ENCODE results near the gene RBM10.
A peak's percentile ranks its signal among the peaks of the same experiment; 100 is the strongest.

RBM10 gene

DNA sequence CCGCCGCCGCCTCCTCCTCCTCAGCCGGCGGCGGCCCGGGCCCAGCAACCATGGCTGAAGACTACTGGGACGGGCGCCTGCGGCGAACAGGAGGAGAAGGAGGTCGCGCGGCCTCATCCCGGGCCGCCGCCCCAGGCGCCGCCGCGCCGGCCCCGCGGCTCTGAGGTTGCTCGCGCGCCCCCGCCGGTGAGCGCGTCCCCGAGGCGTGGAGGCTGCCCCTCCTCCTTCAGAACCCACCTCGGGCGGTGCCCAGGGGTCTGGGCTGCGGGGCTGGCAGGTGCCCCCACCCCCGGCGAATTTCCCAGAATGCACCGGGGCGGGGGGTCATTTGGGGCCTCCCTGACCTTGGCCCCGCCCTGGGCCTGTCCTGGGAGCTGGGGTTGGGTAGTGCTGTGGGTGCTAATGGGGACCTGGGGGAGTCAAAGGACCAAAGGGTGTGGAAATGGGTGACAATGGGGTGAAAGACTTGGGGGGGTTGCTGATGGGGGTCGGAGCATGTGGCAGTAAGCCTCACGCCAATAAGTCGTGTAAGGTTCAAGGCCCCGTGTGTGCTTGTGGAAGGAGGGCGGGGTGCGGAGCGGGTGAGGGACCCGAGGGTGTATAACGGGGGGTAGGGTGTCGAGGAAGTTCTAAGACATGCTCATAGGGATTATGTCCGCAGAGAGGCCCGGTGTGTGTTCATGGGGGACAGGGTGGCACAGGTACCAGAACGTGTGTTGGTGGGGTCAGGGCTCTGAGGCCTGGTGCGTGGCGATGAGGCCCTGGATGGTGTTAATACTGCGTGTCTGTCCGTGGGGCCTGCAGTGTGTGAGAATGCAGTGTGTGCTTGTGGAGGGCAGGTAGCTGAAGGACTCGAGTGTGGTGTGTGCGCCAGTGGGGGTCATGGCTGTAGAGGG, 74.1 kb downstream of the RBM10 start:
- peak; percentile 23 to 47 (median 26) for DNase-seq

DNA sequence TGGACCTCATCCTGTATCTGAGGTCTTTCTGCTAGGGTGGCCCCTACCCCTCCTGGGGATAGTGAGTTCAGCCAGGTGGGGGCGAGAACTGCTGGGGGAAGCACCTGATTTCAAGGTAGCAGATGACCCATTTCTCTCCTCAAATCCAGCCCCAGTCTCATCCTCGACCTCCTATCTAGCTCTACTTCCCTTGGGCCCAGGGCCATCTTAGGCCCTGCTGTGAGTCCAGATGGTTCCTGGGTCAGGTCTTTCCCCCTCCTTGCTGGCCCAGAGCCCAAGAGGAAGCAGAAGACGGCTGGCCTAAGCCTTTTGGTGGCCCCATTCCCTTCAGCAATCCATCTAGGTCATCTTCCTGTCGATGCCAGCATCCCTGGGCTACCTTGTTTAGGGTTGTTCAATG, 76.7 kb downstream of the RBM10 start:
- no peak for DNase-seq

GRCh38 chrX:47222751-47223350, 77.8 kb downstream of the RBM10 start:
- DNase-seq = no peak

DNA sequence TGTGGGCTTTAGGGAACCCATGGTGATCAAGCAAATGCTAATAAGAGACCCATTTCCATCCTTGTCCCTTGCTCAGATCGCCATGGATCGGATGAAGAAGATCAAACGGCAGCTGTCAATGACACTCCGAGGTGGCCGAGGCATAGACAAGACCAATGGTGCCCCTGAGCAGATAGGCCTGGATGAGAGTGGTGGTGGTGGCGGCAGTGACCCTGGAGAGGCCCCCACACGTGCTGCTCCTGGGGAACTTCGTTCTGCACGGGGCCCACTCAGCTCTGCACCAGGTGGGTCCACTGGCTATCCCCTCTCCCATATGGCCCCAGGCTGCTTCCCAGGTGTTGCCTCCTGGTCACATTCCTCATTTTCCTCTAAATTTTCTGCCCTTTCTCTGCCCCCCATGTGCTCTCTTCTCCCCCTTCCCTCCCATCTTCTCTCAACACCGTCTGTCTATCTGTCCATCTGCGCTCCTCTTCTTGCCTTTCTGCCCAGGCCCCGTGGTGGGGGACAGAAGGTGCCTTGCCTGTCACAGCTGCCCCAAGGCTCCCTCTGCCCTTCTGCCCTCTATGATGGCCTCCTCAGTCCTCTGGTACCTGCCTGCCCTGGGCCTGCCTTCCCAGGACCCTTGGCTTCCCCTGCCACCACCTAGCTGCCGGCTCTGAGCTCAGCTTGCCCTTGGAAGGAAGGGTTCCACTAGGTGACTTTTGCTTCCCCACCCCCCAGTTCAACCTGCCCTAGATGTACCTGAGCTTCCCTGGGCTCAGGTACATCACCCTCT, 78.6 kb downstream of the RBM10 start:
- DNase-seq = no peak

- DNase-seq = no peak
These were observed 79.4 kb downstream of the RBM10 start for GRCh38 chrX:47224266-47224895.

GRCh38 chrX:47224896-47225290, 79.9 kb downstream of the RBM10 start:
- DNase-seq = no peak

DNA sequence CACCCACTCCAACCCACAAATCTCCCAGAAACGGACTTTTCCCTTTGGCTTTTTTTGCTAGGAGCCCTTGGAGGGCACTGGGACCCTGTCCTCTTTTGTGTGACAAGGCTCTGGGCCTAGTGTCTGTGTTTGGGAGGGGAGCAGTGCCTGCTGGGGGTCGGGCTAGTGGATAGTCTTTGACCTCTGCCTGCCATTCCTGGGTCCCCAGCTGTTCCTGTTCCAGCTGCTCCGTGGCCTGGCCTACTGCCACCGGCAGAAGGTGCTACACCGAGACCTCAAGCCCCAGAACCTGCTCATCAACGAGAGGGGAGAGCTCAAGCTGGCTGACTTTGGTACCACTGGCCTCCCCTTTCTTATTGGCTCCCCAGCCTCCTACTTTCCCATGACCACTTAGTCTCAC, 81.0 kb downstream of the RBM10 start:
- no peak for DNase-seq

DNA sequence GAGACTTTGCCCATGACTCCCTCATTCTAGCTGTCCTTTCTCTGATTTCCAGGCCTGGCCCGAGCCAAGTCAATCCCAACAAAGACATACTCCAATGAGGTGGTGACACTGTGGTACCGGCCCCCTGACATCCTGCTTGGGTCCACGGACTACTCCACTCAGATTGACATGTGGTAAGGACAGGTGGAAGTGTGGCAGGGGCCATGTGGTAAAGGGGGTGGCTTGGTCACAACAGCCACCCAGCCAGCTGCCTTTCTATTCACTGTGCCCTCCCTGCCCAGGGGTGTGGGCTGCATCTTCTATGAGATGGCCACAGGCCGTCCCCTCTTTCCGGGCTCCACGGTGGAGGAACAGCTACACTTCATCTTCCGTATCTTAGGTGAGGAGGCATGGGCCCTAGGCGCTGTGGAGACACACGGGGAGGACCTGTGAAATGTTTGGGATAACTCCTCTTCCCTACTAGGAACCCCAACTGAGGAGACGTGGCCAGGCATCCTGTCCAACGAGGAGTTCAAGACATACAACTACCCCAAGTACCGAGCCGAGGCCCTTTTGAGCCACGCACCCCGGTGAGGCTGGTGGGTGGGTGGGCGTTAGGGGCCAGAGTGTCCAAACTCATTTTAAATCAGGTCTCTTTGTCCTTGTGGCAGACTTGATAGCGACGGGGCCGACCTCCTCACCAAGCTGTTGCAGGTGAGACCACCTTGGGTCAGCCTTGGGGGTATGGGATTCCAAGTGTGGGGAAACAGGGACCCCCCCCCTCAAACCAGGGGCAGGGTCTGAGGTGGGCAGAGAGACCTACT, 81.7 kb downstream of the RBM10 start:
- no peak for DNase-seq

- no peak for DNase-seq
These were observed 82.2 kb downstream of the RBM10 start for GRCh38 chrX:47227334-47227583.

DNA sequence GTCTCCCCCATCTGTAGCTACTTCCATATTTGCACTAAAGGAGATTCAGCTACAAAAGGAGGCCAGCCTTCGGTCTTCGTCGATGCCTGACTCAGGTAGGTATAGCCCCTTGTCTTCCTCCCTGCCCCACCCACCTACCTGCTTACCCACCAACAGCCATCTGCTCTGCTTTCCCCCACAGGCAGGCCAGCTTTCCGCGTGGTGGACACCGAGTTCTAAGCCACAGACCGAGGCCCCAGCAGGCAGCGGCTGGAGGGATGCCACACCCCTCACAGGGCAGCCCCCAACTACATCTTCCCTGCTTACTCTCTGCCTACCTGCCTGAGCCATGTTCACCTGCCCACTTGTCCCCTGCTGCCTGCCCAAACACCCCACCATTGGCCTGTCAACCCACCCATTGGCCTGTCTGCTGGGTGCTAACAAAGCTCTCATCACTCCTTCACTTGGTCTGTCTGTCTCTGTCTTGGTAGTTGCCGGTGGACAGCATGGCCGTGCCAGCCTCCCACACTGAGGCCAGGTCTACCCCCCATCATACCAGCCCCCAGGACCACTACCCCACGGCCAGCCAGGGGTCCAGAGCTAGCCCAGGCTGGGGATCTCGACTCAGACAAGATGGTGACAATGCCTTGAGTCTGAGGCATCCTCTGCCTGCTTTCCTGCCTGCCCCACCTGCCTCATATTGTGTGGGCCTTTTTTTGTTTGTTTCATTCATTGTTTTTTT, 83.7 kb downstream of the RBM10 start:
- no peak for DNase-seq

DNA sequence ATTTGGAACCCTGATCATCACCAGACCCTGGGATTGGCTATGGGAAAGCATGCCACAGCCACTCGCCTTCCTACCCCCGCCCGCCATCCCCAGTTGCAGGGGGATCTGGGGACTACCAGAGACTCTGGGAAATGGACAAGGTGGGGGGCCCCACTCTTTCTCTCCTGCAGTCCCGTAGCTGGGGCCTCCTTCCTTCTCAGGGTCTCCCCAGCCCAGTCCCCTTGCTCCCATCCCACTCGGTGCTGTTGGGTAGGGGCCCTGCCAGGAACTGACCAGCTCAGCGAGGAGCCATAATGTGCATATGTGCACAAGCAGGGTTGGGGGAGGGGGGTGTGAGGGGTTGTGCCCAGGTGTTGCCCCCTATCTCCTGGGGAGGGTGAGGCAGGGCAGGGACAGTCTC, 84.4 kb downstream of the RBM10 start:
- DNase-seq = no peak

DNA sequence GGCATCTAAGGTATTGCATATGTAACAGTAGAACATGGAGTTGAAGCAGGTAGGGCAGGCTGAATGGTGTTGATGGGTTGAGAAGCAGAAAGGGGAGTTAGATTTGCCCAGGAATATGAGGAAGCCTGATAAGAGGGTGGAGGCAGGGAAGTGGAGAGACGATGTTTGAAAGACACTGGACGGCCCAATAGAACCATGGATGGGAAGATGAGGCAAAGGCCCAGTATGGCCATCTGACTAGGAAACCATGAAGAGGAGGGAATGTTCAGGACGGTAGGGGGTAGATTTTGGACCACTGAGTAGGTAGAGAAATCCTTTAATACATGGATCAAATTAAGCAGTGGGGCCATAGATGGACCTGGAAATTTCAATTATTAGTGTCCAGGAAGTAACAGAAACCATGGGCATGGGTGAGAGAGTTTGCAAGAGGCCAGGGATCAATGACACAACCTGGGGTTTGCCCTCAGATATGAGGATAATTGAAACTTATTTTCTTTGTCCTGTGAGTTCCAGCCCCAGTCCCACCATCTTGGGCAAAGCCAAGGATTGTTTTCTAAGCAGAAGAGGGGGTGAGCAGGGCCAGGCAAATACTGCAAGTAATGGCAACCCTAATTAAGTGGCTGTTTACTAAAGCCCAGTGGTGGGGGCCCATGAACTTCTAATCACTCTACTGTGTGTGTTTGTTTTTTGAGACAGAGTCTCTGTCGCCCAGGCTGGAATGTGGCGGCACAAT, 85.3 kb downstream of the RBM10 start:
- DNase-seq = no peak

DNA sequence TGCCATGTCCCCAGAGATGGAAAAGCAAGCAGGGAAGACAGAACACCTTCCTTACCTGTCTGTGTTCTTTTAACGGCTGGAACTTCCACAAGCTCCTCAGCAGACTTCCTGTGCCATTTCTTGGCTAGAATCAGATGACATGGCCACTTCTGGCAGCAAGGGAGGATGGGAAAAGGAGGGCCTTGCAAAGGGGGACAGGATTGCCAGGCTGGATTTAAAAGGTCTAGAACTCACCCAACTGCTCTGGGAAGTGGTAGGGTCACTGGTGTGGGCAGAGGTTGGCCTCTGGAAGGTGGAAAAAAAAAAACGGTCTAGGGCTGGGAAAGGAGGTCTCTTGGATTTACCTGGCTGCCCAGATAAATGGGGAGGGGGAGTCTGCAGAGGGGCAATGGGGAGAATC, 86.1 kb downstream of the RBM10 start:
- DNase-seq = no peak

GRCh38 chrX:47232197-47232802, 87.3 kb downstream of the RBM10 start:
- no peak for DNase-seq

DNA sequence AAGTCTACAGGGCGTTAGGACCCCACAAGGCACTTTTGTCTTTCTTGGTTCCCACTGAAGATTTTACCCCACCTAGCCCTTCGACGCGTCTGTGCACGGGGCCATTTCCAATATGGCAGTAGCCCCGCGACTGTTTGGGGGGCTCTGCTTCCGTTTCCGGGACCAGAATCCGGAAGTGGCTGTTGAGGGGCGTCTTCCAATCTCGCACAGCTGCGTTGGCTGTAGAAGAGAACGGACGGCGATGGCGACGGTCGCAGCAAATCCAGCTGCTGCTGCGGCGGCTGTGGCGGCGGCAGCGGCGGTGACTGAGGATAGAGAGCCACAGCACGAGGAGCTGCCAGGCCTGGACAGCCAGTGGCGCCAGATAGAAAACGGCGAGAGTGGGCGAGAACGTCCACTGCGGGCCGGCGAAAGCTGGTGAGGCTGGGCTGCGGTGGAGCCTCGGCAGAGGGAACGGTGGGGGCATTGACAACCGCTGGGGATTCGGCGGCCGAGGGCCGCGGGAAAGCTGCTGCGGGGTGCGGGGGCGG, 87.8 kb downstream of the RBM10 start, which contains the start of gene USP11:
Gene USP11 (plus strand): TSS at position 207 of the 530 bp plus-strand sequence. CDS start 35 bp downstream, at position 242.
- peak in 4 of 5 donors; percentile 13 to 47 (median 26) for DNase-seq

GRCh38 chrX:47233333-47234113, 88.5 kb downstream of the RBM10 start:
- peak; percentile 87 to 97 (median 91) for DNase-seq

GRCh38 chrX:47234583-47234982, 89.6 kb downstream of the RBM10 start:
- no peak for DNase-seq

DNA sequence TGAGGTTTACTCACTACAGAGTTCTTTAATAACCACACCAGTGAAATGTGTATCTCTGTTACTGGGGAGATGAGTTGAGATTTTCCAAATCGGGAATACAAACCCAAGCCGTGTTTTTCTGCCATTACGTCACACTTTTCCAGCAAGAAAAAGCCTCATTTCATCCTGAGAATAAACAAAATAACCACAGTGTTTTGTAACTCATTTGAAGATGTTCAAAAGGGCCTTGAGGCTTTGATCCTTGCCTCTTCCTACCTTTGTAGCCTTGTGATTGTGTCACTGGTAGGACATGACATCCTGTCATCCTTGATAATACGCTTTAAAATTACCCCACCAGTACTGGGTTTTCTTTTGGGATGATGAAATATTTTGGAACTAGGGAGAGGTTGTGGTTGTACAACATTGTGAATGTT, 90.7 kb downstream of the RBM10 start:
- no peak for DNase-seq

All from T-helper 1 cell (primary cell).